Neutrophil (primary cell): ENCODE results near the gene TUBG1.

ENCODE experiments used
- H3K27ac ChIP-seq: fragments of 200-600 bp; sonication (generic); 2 replicates; pipeline ENCODE4 v1.5.1; 2016; ENCODE audit warnings: mild to moderate bottlenecking, moderate library complexity
- H3K27me3 ChIP-seq: fragments of 200-600 bp; sonication (generic); 2 replicates; pipeline ENCODE4 v1.6.0; 2016; ENCODE audit warnings: mild to moderate bottlenecking
- H3K36me3 ChIP-seq: fragments of 200-600 bp; sonication (generic); 2 replicates; pipeline ENCODE4 v1.5.1; 2017
- H3K4me1 ChIP-seq, 2 experiments: fragments of 200-600 bp in 1 of 2; sonication (generic) in 1 of 2; 1 replicate in 1 of 2; 2 replicates in 1 of 2; pipeline versions ENCODE4 v1.5.1 to v1.6.1; 2013 to 2016; ENCODE audit warnings: low read depth in 1 of 2, low read length in 1 of 2, mild to moderate bottlenecking in 1 of 2, moderate library complexity in 1 of 2; ENCODE audit not compliant: control insufficient read depth in 1 of 2, insufficient read depth in 1 of 2
- H3K4me3 ChIP-seq, 2 experiments: fragments of 200-600 bp in 1 of 2; sonication (generic) in 1 of 2; 1 replicate in 1 of 2; 2 replicates in 1 of 2; pipeline ENCODE4 v1.5.1; 2013 to 2016; ENCODE audit warnings: low read depth in 1 of 2, low read length in 1 of 2, mild to moderate bottlenecking in 1 of 2, moderate library complexity in 1 of 2
- H3K9me3 ChIP-seq: fragments of 200-600 bp; sonication (generic); 2 replicates; pipeline ENCODE4 v1.5.1; 2016
- CTCF ChIP-seq: fragments of 200-600 bp; sonication (generic); IDR thresholded peaks from 2 replicates; pipeline ENCODE4 v1.5.1; 2016; ENCODE audit warnings: antibody characterized with exemption

Gene TUBG1

GRCh38 chr17:42563543-42563942 is 45.9 kb upstream of the TUBG1 start:
- H3K36me3 ChIP-seq: peaks cover 32% of the 10 kb centered on the region
- peak overlapping the region; percentile 87 for H3K27ac ChIP-seq
- no peak for TF ChIP-seq CTCF
- peaks cover 47% of the 10 kb centered on the region in 2 experiments for H3K4me1 ChIP-seq
- H3K9me3 ChIP-seq: no peaks in the 10 kb centered on the region
- H3K27me3 ChIP-seq: no peaks in the 10 kb centered on the region
- H3K4me3 ChIP-seq: peak overlapping the region in 1 of 2 experiments; percentile 85

DNA sequence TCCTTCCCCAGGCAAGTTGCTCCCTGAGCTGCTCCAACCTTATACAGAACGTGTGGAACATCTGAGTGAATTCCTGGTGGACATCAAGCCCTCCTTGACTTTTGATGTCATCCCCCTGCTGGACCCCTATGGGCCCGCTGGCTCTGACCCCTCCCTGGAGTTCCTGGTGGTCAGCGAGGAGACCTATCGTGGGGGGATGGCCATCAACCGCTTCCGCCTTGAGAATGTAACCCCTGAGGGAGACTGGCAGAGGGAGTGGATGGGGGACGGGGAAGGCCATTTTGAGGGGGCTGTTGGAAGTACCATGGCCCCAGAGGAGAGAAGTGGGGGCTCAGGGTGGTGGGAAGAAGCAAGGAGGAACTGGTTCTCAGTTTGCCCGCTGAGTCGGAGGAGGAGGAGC is 45.5 kb upstream of the TUBG1 start:
- no peak for TF ChIP-seq CTCF
- Histone ChIP-seq H3K36me3 (peaks cover 36% of the 10 kb centered on the region), H3K27ac (peak overlapping the region; percentile 87), H3K27me3 (no peaks in the 10 kb centered on the region), H3K4me1 (peaks cover 51% of the 10 kb centered on the region in 2 experiments), H3K4me3 (no peak overlapping the region), H3K9me3 (no peaks in the 10 kb centered on the region)

DNA sequence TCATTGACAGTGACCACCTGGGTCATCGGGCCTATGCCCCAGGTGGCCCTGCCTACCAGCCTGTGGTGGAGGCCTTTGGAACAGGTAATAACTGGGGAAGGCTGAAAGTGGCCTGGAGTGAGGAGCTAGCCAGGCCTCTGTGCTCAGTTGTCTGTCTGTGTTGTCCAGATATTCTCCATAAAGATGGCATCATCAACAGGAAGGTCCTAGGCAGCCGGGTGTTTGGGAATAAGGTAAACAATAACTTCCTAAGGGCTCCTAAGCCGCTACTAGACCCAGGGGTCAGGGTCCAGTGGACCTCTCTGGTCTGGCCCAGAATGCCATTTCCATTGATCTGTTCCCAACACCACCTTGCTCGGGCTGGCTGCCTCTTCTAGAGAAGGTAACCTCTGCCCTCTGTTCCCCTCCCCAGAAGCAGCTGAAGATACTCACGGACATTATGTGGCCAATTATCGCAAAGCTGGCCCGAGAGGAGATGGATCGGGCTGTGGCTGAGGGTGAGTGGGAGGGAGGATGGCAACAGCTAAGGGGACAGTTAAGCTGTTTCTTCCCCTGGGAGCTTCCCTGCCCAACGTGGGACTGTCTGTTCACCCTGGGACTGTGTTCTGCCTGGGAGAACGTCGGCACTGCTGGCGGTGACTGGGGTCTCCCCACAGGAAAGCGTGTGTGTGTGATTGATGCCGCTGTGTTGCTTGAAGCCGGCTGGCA is 44.5 kb upstream of the TUBG1 start:
- no peak for TF ChIP-seq CTCF
- peak overlapping the region; percentile 6 for H3K27ac ChIP-seq

DNA sequence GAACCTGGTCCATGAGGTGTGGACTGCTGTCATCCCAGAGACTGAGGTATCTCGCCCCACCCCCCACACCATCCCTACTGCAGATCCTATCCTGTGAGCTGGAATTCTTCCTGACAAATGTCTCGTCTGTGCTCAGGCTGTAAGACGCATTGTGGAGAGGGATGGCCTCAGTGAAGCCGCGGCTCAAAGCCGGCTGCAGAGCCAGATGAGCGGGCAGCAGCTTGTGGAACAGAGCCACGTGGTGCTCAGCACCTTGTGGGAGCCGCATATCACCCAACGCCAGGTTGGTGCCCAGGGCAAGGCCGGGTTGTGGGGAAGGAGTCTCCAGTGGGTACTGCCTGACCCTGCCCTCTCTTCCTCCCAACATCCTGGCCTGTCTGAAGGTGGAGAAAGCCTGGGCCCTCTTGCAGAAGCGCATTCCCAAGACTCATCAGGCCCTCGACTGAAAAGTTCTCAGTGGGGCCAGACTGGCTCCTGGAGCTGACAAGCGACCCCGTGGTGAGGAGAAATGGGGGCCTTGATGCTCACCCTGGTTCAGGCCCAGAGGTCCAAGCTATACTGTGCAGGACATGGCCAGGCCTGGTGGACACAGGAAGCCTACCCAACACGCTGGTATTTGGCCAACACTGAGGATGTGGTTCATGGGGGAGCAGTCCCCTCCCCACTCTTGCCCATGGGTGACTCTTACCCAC is 43.8 kb upstream of the TUBG1 start:
- Histone ChIP-seq H3K27ac (peak overlapping the region; percentile 97), H3K27me3 (no peaks in the 10 kb centered on the region), H3K9me3 (no peaks in the 10 kb centered on the region), H3K4me3 (peak overlapping the region in 1 of 2 experiments; percentile 95), H3K4me1 (peaks cover 54 to 58% of the 10 kb centered on the region in 2 experiments), H3K36me3 (peaks cover 53% of the 10 kb centered on the region)
- no peak for TF ChIP-seq CTCF

More for the DNA sequence above, 44.5 kb upstream of the TUBG1 start:
- H3K9me3 ChIP-seq: no peaks in the 10 kb centered on the region
- peaks cover 54 to 58% of the 10 kb centered on the region in 2 experiments for H3K4me1 ChIP-seq
- no peaks in the 10 kb centered on the region for H3K27me3 ChIP-seq
- H3K36me3 ChIP-seq: peaks cover 46% of the 10 kb centered on the region
- no peak overlapping the region for H3K4me3 ChIP-seq

GRCh38 chr17:42566215-42566882 is 43.1 kb upstream of the TUBG1 start:
- Histone ChIP-seq H3K4me3 (peak overlapping the region; percentile 83 to 95), H3K36me3 (peaks cover 60% of the 10 kb centered on the region), H3K9me3 (no peaks in the 10 kb centered on the region), H3K27ac (peak overlapping the region; percentile 97), H3K4me1 (peaks cover 52 to 58% of the 10 kb centered on the region in 2 experiments), H3K27me3 (no peaks in the 10 kb centered on the region)
- TF ChIP-seq CTCF: no peak
